HG03097 (cell line): ENCODE results near the gene SUMF1.
"Not testable (repeated sequence)": the region's sequence is repeated elsewhere in the genome, so short reads cannot be mapped to it uniquely, and the experiment has no call there.

Source experiments
- ATAC-seq: cut with Tn5 transposase; IDR thresholded peaks from one replicate; pipeline ENCODE4 v1.9.1; 2021; ENCODE audit not compliant: unreplicated experiment, low FRiP score

The SUMF1 gene

DNA sequence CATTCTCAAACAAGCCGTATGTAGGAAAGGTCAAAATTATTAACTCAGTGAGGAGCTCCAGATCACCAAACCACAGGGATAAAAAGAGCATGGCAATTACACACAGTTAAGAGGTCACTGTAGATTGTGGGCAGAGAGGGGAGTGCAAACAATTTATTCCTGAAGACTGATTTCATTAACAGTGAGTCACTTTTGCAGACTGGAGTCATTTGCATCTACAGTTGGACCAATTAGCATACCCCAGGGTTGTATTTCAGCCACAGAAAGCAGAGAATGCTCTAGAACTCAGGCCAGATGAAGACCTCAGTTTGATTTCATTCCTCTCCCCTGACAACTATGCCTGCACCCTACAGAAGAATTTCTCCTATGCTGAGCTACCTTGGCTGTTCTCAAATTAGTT, 123.8 kb downstream of the SUMF1 start:
- no peak for ATAC-seq

DNA sequence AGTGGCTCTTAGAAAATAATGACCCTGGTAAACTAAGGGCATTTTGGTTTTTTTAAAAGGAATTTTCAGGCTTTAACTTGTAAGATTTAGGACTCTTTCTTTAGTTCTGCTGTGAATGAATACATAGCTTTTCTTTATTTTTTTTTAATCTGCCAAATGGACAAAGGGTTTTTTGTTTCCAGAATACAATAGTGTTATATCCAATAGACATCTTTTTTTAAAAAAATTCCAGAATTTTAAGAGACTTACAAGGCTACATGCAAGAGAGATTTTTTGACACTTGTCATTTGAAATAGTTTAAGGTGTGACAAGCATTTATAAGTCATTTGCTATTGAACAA, 125.8 kb downstream of the SUMF1 start:
- no peak for ATAC-seq

DNA sequence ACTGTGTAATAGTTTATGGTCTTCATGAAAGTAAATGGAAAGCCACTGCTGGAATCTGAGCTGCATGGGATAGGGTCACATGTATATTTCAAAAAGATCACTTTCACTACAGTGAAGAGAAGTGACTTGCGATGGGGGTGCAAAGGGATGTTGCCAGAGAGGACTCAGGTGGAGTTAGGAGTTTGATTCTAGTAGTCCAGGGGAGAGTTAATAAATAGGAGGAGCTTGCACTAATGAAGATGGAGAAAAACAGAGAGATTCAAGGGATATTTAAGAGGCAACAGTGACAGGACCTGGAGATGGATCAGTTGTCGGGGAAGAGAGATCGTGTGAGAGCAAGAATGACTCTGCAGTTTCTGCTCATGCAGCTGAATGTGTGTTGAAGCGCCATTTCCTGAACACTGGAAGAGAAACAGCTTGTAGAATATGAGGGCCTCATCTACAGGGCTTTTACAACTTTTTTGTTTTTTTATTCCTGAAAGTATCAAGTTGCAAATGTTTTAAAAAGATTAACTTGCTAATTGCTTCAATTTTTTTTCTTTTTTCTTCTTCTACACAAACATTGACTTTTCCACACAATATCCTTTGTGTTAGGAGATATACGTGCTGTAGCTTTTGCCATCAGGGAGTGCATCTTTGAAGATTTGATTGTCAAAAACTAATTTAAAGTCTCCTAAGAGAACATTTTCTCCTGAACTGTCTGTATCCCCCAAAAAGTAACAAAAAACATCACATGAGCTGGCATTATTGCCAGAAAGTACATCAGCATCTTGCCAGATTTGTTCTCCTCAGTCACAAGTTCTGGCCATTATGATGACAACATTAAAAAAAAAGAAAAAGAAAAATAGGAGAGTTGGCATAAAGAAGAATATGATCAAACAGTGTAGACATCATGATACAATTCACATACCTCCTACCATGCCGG, 126.4 kb downstream of the SUMF1 start:
- ATAC-seq = no peak

DNA sequence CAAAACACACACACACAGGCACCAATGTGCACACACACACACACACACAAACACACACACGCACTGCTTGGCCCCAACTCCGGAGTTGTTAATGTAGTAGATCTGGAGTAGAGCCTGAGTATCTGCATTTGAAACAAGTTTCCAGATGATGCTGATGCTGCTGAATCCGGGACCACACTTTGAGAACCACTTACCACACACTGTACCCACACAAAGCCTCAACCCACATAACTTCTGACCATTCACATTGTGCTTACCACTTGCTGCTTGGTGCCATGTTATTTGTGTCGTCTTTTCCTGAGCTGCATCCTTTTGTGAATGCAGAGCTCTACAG, 127.0 kb downstream of the SUMF1 start:
- ATAC-seq = no peak

DNA sequence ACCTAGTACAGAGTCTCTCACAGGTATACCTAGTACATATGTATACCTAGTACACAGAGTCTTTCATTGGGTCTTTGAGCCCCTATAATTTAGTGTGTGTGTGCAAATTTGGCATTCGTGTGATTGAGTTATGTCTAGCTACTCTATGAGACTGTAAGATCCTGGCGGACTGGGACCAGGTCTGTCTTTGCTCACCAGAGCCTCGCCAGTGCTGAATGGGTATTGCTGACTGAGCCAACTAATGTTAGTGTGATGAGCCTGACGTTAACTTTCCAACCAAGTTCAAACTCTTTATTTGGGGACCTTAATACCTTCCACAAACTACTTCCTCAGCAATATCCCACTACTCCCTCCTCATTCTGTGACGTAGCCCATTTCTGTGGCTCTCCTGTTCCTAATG, 128.3 kb downstream of the SUMF1 start:
- ATAC-seq = no peak

DNA sequence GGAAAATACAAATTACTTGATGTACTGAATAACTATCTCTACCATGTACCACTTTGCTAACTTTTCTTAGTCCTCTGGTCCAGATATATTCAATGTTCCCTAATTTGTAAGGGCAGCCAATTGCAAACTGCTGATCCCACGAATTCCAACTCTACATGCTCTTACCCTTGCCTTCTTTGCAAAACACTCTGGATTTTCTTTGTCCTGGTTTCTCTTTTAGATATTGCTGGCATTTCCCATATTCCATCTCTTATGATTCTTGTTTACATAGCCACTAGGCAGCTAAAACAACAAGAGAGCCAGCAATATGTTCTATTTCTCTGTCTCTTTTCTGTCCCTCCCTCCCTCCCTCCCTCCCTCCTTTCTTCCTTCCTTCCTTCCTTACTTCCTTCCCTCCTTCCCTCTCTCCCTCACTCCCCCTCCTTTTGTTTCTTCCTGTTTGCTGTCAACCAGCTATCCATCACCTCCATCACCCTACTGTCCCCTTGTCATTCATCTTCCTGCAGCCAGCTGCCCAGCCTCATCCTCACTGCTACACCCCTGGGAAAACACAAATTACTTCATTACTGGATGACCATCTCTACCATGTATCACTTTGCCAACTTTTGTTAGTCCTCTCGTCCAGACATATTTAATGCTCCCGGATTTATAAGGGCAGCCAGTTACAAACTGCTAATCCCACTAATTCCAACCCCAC, 130.1 kb downstream of the SUMF1 start:
- ATAC-seq = no peak

DNA sequence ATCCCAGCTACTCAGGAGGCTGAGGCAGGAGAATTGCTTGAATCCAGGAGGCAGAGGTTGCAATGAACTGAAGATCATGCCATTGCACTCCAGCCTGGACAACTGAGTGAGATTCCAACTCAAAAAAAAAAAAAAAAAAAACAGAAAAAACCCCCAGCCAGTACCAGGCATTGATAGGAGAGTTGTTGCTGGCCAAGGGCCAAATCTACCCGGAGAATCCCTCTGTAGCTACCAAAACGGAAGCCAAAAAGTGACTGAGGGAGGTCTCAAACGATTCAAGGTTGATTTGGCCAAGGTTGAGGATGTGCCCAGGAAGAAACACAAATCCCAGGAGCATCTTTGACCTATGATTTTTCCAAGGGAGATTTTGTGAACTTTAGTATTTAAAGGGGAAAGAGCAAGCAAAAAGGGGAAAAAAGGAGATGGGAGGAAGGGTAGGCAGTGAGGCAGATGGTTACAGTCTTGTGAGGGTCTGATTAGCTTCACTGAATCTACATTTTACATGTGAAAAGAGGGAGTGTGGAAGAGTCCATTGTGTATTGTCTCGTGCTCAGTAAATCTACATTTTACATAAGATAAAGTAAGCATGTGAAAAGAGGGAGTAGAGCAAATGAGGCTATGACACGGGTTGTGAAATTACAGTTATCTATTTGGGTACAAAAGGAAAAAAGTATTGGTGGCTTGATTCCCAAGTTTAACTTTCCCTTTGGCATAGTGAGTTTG, 131.1 kb downstream of the SUMF1 start:
- ATAC-seq = no peak

DNA sequence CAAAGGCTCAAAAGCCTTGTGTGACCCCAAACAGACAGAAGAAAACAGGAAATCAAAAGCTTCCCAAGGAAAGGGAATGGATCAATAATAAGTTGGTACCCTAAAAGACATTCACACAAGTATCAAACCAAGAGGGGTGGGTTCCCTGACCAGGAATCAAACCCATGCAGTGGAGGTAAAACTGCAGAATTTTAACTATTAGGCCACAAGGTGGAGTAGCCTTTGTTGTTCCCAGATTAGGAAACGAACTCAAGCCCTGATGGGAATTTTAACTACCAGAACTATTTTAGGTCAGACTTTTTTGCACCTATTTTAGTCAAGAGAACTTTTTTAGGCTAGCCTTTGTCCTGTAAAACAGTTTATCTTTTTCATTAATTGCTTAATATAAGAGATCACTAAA, 132.5 kb downstream of the SUMF1 start:
- ATAC-seq = no peak

DNA sequence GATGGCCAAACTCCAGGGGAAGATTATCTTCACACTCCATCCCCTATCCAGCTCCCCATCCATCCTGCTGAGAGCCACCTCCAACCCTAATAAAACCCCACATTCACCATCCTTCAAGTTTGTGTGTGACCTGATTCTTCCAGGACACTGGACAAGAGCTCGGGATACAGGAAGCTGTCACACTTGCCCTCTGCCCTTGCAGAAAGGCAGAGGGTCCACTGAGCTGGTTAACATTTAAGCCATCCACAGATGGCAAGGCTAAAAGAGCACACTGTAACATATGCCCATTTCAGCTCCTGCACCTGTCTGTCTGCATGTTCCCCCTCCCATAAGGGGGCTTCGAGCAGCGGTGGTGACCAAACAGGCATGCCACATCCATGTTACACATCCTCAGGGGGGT, 134.1 kb downstream of the SUMF1 start:
- ATAC-seq = no peak

DNA sequence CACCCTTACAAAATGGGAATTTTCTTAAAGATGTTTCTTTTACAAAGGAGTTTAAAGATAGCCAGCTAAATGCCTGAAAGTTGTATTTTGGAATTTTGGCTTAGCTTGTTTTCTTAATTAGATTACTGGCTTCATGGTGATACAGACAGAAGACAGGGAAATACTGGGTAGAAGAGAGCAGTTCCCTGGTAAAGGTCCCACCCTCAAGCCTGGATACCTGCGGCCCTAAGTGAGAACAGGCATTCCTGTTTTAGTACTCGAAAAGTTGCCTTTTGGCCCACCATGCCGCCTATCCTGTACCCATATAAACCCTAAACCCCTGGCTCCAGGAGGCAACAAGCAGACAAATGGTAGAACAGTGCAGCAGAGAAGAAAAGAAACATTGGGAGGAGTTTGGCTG, 134.5 kb downstream of the SUMF1 start:
- no peak for ATAC-seq

DNA sequence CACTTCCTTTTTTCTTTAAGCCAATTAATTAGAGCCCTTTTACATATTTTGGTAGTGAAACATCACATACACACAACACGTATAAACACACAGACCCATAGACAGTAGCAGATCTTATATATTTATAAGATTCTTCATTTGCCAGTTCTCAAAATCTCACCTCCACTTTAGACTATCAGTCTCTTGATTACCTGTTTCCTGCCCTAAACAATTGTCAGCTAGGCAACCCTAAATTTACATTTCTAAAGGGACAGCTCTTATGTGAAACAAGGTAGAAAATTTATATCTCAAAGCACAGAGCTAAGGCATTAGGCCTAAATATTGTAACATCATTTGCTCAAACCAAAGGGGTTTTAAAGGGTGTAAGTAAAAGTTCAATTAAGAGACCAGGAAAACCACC, 135.0 kb downstream of the SUMF1 start:
- no peak for ATAC-seq

DNA sequence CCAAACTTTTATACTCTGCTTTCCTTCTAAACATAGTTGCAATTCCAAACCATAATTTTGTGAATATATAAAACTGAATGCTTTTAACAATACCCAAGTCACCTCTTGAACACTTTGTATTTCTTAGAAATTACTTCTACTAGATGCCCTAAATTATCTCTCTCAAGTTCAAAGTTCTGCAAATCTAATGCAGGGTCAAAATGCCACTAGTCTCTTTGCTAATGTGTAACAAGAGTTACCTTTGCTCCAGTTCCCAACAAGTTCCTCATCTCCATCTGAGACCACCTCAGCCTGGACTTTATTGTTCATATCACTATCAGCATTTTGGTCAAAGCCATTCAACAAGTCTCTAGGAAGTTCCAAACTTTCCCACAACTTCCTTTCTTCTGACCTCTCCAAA, 137.3 kb downstream of the SUMF1 start:
- not testable (repeated sequence) for ATAC-seq

DNA sequence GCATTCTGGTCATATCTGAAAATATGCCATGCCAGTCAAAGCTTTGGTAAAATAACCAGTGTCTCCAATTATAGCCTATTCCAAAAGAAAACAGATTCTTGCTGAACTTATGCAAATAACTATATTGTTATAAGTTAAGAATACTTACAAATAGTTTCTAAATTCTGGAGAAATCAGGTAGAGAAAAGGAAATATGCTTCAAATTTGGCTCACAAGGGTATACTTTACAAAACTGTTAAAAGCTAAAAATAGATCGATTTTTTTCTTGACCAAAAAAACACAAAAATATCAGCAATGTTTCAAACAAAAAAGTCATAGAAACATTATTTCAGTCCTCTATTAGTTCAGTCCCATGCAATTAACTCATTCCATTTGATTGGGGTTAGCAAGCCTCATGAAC, 140.2 kb downstream of the SUMF1 start:
- no peak for ATAC-seq

DNA sequence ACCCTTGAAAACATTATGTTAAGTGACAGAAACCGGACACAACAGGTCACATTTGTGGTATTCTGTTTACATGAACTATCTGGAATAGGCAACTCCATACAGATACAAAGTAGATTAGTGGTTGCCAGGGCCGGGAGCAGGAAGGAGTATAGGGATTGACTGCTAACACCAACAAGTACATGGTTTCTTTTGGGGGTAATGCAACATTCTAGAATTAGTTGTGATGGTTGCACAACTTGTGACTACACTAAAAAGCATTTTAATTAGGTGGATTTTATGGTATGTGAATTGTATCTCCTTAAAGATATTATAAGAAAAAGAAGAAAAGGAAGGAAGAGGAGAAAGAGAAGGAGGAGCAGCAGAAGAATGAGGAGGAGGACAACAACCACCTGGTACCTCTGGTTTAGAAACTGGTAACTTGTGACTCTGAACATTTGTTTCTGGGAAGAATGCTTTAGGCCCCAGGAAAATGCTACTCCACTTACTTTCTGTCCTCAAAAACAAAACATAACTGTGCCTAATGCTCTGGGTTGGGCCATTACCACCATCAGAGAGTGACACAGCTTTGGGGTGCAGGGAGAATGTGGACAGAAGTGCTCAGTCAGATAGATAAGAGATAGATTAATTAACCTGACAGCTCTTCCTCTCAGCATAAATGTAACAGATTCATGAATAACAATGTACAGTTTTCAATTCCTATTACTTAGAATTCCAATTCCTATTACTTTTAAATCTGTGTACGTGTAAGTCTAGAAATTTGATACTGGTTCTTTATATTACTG, 143.6 kb downstream of the SUMF1 start:
- ATAC-seq = no peak

DNA sequence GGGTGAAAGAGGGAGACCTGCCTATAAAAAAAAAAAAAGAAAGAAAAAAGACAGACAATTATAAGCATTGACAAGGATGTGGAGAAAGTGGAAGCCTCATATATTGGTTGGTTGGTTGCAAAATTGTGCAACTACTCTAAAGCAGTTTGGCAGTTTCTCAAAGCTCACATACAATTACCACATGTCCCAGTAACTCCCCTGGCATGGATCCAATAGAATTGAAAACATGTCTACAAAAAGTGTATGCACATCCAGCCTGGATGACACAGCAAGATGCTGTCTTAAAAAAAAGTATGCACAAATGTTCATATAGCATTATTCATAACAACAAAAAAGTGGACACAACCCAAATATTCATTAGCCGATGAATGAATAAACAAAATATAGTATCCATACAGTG, 144.4 kb downstream of the SUMF1 start:
- no peak for ATAC-seq

DNA sequence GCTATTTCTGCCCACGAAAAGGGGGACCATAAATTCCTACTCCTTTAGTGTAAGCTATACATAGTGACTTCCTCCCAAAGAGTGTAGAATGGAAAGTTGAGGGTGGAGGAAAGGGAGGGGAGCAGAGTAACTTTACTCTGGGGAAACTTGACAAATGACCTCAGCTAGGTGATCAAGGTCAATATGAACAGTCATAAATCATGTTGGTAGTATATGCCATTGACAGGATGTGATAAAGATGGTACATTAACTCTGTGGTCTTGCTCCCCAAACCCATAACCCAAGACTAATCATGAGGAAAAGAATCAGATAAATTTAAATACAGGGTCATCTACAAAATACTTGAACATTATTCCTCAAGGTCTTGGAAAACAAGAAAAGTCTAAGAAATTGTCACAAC, 145.3 kb downstream of the SUMF1 start:
- no peak for ATAC-seq

DNA sequence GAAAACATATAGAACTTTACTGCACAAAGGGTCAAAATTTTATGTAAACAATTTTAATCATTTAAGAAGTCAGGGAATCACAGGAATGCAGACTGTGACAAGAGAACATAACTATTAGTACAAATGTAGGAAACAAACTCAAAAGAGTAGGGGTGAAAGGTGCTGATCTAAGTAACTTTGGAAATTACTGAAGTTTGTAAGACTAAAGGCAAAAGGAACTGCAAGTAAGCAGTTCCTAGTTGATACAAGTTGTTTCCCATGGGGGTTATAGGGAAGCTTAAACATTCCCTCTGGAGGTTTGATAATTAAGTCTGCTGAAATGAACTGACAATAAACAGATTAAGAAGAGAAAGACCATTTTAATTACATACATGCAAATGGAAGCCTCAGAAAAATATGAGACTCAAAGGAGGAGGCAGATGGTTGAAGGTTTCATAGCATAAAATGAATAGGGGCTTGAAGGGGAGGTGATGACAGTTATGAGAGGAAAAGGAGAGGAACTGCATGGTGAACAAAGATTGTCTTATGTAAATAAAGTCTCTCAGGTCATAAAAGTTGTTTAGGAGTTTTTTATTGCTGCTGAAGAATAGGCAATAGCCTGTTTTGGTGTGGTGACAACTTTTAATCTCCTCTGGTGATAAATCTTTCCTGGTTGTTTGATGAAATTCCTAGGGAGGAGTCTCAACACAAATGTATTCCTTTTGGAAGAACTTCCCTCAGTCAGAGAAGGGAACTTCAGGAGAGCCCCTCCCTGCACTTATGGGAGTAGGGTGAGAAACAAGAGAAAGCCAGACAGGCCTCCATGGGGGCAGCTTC, 146.8 kb downstream of the SUMF1 start:
- no peak for ATAC-seq

DNA sequence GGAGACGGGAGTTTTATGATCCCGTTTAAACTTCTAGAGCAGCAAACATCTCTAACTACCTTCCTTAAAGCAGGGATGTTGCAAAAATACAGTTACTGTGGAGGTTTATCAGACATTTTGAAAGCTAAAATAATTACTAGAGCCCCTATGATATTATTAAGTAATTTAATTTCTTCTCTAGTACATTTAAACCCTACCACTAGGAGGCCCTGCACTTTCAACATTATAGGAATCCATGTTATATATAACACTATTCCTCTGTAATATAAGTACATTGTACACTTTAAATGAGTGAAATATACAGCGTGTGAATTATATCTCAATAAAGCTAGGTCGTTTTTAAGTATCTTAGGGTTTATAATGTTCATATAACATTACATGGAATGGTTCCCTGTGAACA, 152.4 kb downstream of the SUMF1 start:
- no peak for ATAC-seq

DNA sequence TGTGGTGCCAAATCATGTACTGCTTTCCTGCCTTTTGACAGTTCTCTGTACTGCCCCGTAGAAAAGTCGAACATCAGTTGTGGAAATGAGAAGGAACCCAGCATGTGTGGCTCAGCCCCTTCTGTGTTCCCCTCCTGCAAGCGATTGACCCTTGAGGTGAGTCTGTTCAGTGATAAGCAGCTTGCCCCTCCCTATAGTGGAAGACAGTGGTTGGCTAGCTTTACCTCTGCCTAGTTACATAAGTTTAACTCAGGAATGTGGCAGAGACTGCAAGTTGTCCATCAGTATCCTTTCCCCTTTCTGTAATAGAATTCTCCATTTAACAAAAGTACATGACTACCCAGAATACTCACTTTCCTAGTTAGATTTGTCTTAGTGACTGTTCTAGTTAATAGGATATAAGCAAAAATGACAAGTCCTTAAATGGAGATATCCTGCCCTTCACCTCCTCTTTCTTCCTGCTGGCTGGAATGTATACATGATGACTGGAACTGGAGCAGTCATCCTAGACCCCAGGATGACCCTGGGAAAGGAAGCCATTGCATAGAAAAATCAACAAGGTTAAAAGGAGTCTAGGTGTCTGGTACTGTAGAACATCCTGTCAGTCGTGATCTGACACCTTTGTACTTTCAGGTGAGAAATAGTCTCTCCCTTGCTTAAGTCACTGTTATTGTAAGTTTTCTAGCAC, 153.3 kb downstream of the SUMF1 start:
- no peak for ATAC-seq

DNA sequence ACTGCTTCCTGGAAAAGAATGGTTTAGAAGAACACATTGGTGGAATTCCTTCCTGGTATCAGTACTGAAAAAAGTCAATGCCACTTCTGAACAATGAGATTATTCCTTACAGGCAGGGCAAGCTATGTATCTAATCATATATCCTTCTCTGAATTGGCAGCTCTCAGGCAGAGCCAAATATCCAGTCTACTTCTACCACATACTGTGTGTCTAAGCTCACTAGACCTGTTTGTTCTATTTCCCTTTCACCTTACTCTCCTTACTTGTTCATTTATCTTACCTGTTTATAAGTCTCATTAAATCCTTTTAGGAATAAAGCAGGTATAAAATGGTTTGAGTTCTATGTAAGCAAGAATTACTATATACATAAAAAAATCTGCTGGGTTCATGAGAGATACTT, 155.6 kb downstream of the SUMF1 start:
- ATAC-seq = no peak
